WTC11 (cell line): ENCODE measurements around the gene RBM4. TPM values are rescaled to one million over a fixed set of nuclear protein-coding genes. Genes with fewer than 3 reads are reported as not detected.

Experiments used
- ATAC-seq: fragments of 200-7000 bp; cut with Tn5 transposase; 2 replicates; pipeline ENCODE4 v1.10.0; 2021; ENCODE audit warnings: mild to moderate bottlenecking, moderate library complexity
- CTCF ChIA-PET: fragments of 300-600 bp; sonication (Branson Sonifier 250); formaldehyde crosslinking; loops from one replicate; lab custom pipeline; 2021; ENCODE audit warnings: antibody characterized with exemption; lab: Charles Lee
- POLR2A ChIA-PET: fragments of 350-600 bp; sonication (Branson Sonifier 250); formaldehyde crosslinking; loops from one replicate; lab custom pipeline; 2021; ENCODE audit warnings: antibody characterized with exemption; lab: Charles Lee
- DNase-seq: peaks from one replicate; pipeline ENCODE4 v3.0.0; 2021; ENCODE audit warnings: low spot score
- H3K27ac Mint-ChIP-seq: 2 replicates; pipeline ENCODE4 v1.8.0; 2021; ENCODE audit warnings: mixed read lengths
- H3K27me3 Mint-ChIP-seq: 2 replicates; pipeline ENCODE4 v1.8.0; 2021; ENCODE audit warnings: low read depth, mild to moderate bottlenecking, moderate library complexity, mixed read lengths
- H3K36me3 Mint-ChIP-seq: 2 replicates; pipeline ENCODE4 v1.8.0; 2021; ENCODE audit warnings: mixed read lengths
- H3K4me1 Mint-ChIP-seq: 2 replicates; pipeline ENCODE4 v1.8.0; 2022; ENCODE audit warnings: mixed read lengths
- H3K4me3 Mint-ChIP-seq: 2 replicates; pipeline ENCODE4 v1.8.0; 2021; ENCODE audit warnings: mild to moderate bottlenecking, moderate library complexity, mixed read lengths
- H3K9me3 Mint-ChIP-seq: 2 replicates; pipeline ENCODE4 v1.8.0; 2021; ENCODE audit warnings: mixed read lengths
- CREB1 ChIP-seq: sonication (generic); formaldehyde crosslinking; IDR thresholded peaks from 2 replicates; pipeline ENCODE4 v1.8.0; 2023; ENCODE audit warnings: mild to moderate bottlenecking, missing genetic modification reagents
- CREM ChIP-seq: sonication (generic); formaldehyde crosslinking; IDR thresholded peaks from 2 replicates; pipeline ENCODE4 v1.8.1; 2022; ENCODE audit warnings: mild to moderate bottlenecking, missing genetic modification reagents, moderate library complexity
- GRHL2 ChIP-seq: fragments of 250-450 bp; sonication (Bioruptor Pico); IDR thresholded peaks from 2 replicates; pipeline ENCODE4 v1.8.0; 2022; ENCODE audit warnings: mild to moderate bottlenecking, moderate library complexity; ENCODE audit not compliant: insufficient replicate concordance, severe bottlenecking
- HMGA2 ChIP-seq: fragments of 250-450 bp; sonication (Bioruptor Pico); IDR thresholded peaks from 2 replicates; pipeline ENCODE4 v1.4.0; 2021; ENCODE audit warnings: mild to moderate bottlenecking, moderate library complexity
- KAT7 ChIP-seq: sonication (generic); formaldehyde crosslinking; IDR thresholded peaks from 2 replicates; pipeline ENCODE4 v1.8.1; 2023; ENCODE audit warnings: missing genetic modification reagents, mild to moderate bottlenecking, borderline replicate concordance
- NFYB ChIP-seq: sonication (generic); formaldehyde crosslinking; conservative IDR thresholded peaks from 2 replicates; pipeline ENCODE4 v1.8.0; 2022; ENCODE audit warnings: low read depth, missing genetic modification reagents
- RELA ChIP-seq: sonication (generic); formaldehyde crosslinking; IDR thresholded peaks from 2 replicates; pipeline ENCODE4 v1.8.1; 2022; ENCODE audit warnings: missing genetic modification reagents, mild to moderate bottlenecking, borderline replicate concordance
- SP1 ChIP-seq: sonication (generic); formaldehyde crosslinking; conservative IDR thresholded peaks from 2 replicates; pipeline ENCODE4 v1.8.1; 2022; ENCODE audit warnings: missing genetic modification reagents
- TEAD4 ChIP-seq: sonication (generic); formaldehyde crosslinking; IDR thresholded peaks from 2 replicates; pipeline ENCODE4 v1.8.0; 2022; ENCODE audit warnings: mild to moderate bottlenecking, missing genetic modification reagents
- TP53 ChIP-seq: sonication (generic); formaldehyde crosslinking; IDR thresholded peaks from 2 replicates; pipeline ENCODE4 v1.8.1; 2023; ENCODE audit warnings: mild to moderate bottlenecking, missing genetic modification reagents
- ZBTB21 ChIP-seq: sonication (generic); formaldehyde crosslinking; IDR thresholded peaks from 2 replicates; pipeline ENCODE4 v1.8.1; 2023; ENCODE audit warnings: mild to moderate bottlenecking, missing genetic modification reagents, borderline replicate concordance
- ZNF219 ChIP-seq: sonication (generic); formaldehyde crosslinking; IDR thresholded peaks from 2 replicates; pipeline ENCODE4 v1.8.0; 2023; ENCODE audit warnings: missing genetic modification reagents, mild to moderate bottlenecking, borderline replicate concordance
- ZNF232 ChIP-seq: sonication (generic); formaldehyde crosslinking; IDR thresholded peaks from 2 replicates; pipeline ENCODE4 v1.8.0; 2022; ENCODE audit warnings: mild to moderate bottlenecking, missing genetic modification reagents
- ZNF263 ChIP-seq: sonication (generic); formaldehyde crosslinking; IDR thresholded peaks from 2 replicates; pipeline ENCODE4 v1.8.1; 2022; ENCODE audit warnings: low read depth, mild to moderate bottlenecking, moderate library complexity, missing genetic modification reagents
- total RNA-seq: library from RNA; stranded (reverse); gene quantifications from 3 replicates; pipeline ENCODE4 v1.2.3, GENCODE V29; 2021
- TF ChIP-seq, protein P1 (sequence below): sonication (generic); formaldehyde crosslinking; IDR thresholded peaks from 2 replicates; pipeline ENCODE4 v1.8.1; 2023; ENCODE audit warnings: mild to moderate bottlenecking, missing genetic modification reagents, borderline replicate concordance
- TF ChIP-seq, protein P2 (sequence below): fragments of 250-450 bp; sonication (Bioruptor Pico); IDR thresholded peaks from 2 replicates; pipeline ENCODE4 v1.9.0; 2021; ENCODE audit warnings: mild to moderate bottlenecking
- TF ChIP-seq, protein P3 (sequence below): sonication (generic); formaldehyde crosslinking; IDR thresholded peaks from 2 replicates; pipeline ENCODE4 v1.8.1; 2023; ENCODE audit warnings: mild to moderate bottlenecking, missing genetic modification reagents, moderate library complexity
- TF ChIP-seq, protein P4 (sequence below): fragments of 250-450 bp; sonication (Bioruptor Pico); IDR thresholded peaks from 2 replicates; pipeline ENCODE4 v1.9.0; 2021; ENCODE audit warnings: mild to moderate bottlenecking, borderline replicate concordance
- TF ChIP-seq, protein P5 (sequence below): sonication (generic); formaldehyde crosslinking; conservative IDR thresholded peaks from 2 replicates; pipeline ENCODE4 v1.8.1; 2023; ENCODE audit warnings: mild to moderate bottlenecking, low read depth, missing genetic modification reagents, moderate library complexity
- TF ChIP-seq, protein P6 (sequence below): sonication (generic); formaldehyde crosslinking; IDR thresholded peaks from 2 replicates; pipeline ENCODE4 v1.8.1; 2023; ENCODE audit warnings: mild to moderate bottlenecking, moderate library complexity, missing genetic modification reagents

RBM4 gene
- total RNA-seq, 1 experiment from 2014 or later, result 144 TPM

DNA sequence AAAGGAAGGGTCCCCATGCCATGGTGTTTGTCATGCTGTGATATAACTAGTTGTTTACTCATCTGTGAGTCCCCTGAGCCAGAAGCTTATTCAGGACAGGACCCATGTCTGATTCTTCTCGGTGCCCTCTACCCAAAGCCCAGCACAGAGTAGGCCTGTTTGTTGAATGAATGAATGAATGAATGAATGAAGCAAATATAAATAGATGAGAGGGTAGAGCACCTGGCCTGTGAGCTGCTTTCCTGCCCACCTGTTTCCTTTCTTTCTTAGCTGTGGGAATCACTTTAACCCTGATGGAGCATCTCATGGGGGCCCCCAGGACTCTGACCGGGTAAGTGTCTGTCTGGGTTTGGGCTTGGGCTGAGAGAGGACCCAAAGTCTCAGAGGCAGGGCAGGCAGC lies 38.3 kb upstream of the RBM4 start (continued):
- TF ChIP-seq, protein P1, sequence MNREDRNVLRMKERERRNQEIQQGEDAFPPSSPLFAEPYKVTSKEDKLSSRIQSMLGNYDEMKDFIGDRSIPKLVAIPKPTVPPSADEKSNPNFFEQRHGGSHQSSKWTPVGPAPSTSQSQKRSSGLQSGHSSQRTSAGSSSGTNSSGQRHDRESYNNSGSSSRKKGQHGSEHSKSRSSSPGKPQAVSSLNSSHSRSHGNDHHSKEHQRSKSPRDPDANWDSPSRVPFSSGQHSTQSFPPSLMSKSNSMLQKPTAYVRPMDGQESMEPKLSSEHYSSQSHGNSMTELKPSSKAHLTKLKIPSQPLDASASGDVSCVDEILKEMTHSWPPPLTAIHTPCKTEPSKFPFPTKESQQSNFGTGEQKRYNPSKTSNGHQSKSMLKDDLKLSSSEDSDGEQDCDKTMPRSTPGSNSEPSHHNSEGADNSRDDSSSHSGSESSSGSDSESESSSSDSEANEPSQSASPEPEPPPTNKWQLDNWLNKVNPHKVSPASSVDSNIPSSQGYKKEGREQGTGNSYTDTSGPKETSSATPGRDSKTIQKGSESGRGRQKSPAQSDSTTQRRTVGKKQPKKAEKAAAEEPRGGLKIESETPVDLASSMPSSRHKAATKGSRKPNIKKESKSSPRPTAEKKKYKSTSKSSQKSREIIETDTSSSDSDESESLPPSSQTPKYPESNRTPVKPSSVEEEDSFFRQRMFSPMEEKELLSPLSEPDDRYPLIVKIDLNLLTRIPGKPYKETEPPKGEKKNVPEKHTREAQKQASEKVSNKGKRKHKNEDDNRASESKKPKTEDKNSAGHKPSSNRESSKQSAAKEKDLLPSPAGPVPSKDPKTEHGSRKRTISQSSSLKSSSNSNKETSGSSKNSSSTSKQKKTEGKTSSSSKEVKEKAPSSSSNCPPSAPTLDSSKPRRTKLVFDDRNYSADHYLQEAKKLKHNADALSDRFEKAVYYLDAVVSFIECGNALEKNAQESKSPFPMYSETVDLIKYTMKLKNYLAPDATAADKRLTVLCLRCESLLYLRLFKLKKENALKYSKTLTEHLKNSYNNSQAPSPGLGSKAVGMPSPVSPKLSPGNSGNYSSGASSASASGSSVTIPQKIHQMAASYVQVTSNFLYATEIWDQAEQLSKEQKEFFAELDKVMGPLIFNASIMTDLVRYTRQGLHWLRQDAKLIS (CRISPR knock-in tag), result no peak
- TF ChIP-seq SP1 (CRISPR knock-in tag), result no peak
- no peak for TF ChIP-seq GRHL2

DNA sequence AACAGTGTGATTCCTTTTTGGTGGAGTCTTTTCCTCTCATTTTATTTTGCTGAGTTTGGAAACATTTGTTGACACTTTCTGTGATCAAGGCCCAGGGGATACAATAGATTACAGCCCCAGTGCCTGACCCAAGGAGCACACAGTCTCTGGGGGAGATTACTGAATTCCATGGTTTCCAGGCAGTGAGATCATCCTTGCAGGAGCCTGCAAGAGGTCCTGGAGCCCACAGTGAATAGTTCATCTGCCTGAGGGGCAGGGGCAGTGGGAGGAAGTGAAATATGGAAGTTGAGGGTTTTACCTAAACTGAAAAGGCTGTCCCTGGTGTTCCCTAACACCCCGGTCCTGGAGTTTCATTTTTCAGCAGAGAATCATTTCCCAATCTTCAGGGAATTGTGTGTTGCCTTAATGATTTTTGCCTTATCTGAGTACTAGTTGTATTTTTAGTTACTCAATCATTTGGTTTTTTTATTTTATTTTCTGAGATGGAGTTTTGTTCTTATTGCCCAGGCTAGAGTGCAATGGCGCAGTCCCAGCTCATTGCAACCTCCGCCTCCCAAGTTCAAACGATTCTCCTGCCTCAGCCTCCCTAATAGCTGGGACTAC lies 37.8 kb upstream of the RBM4 start:
- ChIA-PET CTCF (interaction anchor here (0.7 kb wide), 1 partner anchor 78 kb away, joined by 3 read pairs; no protein-coding TSS in a partner anchor), POLR2A (no interaction called here)
- Mint-ChIP-seq H3K9me3 (no peaks in the 10 kb centered on the region), H3K36me3 (peaks cover 16% of the 10 kb centered on the region; the same call in 1 of the 2 replicates), H3K4me3 (no peak overlapping the region), H3K4me1 (no peaks in the 10 kb centered on the region), H3K27ac (no peak overlapping the region), H3K27me3 (no peaks in the 10 kb centered on the region)
- DNase-seq (no peak), ATAC-seq (no peak)
- TF ChIP-seq SP1 (CRISPR knock-in tag) (no peak), RELA (CRISPR knock-in tag) (no peak), NFYB (no peak), TP53 (CRISPR knock-in tag) (no peak), CREM (CRISPR knock-in tag) (no peak), CREB1 (CRISPR knock-in tag) (no peak), HMGA2 (CRISPR knock-in tag) (no peak), TEAD4 (CRISPR knock-in tag) (no peak), ZNF219 (no peak), ZNF232 (CRISPR knock-in tag) (no peak), ZBTB21 (CRISPR knock-in tag) (no peak), KAT7 (CRISPR knock-in tag) (no peak), ZNF263 (no peak)
- TF ChIP-seq, protein P2, sequence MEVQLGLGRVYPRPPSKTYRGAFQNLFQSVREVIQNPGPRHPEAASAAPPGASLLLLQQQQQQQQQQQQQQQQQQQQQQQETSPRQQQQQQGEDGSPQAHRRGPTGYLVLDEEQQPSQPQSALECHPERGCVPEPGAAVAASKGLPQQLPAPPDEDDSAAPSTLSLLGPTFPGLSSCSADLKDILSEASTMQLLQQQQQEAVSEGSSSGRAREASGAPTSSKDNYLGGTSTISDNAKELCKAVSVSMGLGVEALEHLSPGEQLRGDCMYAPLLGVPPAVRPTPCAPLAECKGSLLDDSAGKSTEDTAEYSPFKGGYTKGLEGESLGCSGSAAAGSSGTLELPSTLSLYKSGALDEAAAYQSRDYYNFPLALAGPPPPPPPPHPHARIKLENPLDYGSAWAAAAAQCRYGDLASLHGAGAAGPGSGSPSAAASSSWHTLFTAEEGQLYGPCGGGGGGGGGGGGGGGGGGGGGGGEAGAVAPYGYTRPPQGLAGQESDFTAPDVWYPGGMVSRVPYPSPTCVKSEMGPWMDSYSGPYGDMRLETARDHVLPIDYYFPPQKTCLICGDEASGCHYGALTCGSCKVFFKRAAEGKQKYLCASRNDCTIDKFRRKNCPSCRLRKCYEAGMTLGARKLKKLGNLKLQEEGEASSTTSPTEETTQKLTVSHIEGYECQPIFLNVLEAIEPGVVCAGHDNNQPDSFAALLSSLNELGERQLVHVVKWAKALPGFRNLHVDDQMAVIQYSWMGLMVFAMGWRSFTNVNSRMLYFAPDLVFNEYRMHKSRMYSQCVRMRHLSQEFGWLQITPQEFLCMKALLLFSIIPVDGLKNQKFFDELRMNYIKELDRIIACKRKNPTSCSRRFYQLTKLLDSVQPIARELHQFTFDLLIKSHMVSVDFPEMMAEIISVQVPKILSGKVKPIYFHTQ (CRISPR knock-in tag), result no peak
- TF ChIP-seq, protein P3, sequence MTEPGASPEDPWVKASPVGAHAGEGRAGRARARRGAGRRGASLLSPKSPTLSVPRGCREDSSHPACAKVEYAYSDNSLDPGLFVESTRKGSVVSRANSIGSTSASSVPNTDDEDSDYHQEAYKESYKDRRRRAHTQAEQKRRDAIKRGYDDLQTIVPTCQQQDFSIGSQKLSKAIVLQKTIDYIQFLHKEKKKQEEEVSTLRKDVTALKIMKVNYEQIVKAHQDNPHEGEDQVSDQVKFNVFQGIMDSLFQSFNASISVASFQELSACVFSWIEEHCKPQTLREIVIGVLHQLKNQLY (CRISPR knock-in tag), result no peak
- TF ChIP-seq, protein P4, sequence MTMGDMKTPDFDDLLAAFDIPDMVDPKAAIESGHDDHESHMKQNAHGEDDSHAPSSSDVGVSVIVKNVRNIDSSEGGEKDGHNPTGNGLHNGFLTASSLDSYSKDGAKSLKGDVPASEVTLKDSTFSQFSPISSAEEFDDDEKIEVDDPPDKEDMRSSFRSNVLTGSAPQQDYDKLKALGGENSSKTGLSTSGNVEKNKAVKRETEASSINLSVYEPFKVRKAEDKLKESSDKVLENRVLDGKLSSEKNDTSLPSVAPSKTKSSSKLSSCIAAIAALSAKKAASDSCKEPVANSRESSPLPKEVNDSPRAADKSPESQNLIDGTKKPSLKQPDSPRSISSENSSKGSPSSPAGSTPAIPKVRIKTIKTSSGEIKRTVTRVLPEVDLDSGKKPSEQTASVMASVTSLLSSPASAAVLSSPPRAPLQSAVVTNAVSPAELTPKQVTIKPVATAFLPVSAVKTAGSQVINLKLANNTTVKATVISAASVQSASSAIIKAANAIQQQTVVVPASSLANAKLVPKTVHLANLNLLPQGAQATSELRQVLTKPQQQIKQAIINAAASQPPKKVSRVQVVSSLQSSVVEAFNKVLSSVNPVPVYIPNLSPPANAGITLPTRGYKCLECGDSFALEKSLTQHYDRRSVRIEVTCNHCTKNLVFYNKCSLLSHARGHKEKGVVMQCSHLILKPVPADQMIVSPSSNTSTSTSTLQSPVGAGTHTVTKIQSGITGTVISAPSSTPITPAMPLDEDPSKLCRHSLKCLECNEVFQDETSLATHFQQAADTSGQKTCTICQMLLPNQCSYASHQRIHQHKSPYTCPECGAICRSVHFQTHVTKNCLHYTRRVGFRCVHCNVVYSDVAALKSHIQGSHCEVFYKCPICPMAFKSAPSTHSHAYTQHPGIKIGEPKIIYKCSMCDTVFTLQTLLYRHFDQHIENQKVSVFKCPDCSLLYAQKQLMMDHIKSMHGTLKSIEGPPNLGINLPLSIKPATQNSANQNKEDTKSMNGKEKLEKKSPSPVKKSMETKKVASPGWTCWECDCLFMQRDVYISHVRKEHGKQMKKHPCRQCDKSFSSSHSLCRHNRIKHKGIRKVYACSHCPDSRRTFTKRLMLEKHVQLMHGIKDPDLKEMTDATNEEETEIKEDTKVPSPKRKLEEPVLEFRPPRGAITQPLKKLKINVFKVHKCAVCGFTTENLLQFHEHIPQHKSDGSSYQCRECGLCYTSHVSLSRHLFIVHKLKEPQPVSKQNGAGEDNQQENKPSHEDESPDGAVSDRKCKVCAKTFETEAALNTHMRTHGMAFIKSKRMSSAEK (CRISPR knock-in tag), result no peak
- TF ChIP-seq, protein P5, sequence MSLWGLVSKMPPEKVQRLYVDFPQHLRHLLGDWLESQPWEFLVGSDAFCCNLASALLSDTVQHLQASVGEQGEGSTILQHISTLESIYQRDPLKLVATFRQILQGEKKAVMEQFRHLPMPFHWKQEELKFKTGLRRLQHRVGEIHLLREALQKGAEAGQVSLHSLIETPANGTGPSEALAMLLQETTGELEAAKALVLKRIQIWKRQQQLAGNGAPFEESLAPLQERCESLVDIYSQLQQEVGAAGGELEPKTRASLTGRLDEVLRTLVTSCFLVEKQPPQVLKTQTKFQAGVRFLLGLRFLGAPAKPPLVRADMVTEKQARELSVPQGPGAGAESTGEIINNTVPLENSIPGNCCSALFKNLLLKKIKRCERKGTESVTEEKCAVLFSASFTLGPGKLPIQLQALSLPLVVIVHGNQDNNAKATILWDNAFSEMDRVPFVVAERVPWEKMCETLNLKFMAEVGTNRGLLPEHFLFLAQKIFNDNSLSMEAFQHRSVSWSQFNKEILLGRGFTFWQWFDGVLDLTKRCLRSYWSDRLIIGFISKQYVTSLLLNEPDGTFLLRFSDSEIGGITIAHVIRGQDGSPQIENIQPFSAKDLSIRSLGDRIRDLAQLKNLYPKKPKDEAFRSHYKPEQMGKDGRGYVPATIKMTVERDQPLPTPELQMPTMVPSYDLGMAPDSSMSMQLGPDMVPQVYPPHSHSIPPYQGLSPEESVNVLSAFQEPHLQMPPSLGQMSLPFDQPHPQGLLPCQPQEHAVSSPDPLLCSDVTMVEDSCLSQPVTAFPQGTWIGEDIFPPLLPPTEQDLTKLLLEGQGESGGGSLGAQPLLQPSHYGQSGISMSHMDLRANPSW (CRISPR knock-in tag), result no peak
- TF ChIP-seq, protein P6, sequence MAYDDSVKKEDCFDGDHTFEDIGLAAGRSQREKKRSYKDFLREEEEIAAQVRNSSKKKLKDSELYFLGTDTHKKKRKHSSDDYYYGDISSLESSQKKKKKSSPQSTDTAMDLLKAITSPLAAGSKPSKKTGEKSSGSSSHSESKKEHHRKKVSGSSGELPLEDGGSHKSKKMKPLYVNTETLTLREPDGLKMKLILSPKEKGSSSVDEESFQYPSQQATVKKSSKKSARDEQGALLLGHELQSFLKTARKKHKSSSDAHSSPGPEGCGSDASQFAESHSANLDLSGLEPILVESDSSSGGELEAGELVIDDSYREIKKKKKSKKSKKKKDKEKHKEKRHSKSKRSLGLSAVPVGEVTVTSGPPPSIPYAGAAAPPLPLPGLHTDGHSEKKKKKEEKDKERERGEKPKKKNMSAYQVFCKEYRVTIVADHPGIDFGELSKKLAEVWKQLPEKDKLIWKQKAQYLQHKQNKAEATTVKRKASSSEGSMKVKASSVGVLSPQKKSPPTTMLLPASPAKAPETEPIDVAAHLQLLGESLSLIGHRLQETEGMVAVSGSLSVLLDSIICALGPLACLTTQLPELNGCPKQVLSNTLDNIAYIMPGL (CRISPR knock-in tag), result no peak
